Measurements from ENCODE around the gene MINPP1. TPM values are rescaled to one million over a fixed set of nuclear protein-coding genes. Genes with fewer than 3 reads are reported as not detected.

MINPP1 gene
- total and polyA plus RNA-seq, 2 of the 13 experiments (the other 11 are each of a cell fraction or from before 2014, with no cell fraction given) = 19.2 to 53.7 TPM

DNA sequence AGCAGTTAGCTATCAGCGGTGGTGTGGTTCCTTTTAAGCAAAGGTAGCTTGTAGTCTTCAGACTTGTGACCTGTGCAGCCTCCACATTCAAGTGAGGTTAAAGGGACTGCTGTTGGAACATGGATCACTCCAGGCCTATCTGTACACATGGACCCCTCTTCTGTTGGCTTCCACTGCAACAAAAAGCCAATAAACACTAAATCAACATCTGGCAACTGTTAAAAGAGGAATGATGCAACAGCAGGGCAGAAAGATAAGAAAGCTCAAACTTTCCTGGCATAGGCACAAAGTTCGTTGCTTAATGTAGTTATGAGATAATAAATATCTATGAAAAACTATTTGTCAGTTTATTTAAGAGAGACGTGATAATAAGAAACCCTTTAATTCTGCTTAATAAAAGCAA is 4.0 kb upstream of the MINPP1 start (continued):
- no peak for TF ChIP-seq SOX6 (IDR thresholded peaks at IDR 0.05)
- peak; percentile 97 for TF ChIP-seq SOX6 (CRISPR knock-in tag; IDR thresholded peaks at IDR 0.05)
- TF ChIP-seq, protein P1, sequence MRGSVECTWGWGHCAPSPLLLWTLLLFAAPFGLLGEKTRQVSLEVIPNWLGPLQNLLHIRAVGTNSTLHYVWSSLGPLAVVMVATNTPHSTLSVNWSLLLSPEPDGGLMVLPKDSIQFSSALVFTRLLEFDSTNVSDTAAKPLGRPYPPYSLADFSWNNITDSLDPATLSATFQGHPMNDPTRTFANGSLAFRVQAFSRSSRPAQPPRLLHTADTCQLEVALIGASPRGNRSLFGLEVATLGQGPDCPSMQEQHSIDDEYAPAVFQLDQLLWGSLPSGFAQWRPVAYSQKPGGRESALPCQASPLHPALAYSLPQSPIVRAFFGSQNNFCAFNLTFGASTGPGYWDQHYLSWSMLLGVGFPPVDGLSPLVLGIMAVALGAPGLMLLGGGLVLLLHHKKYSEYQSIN (CRISPR knock-in tag; IDR thresholded peaks at IDR 0.05; ENCODE audit: borderline replicate concordance) = no peak
- no peak for TF ChIP-seq THYN1 (CRISPR knock-in tag; IDR thresholded peaks at IDR 0.05; ENCODE audit: borderline replicate concordance, low read depth)
- peak; percentile 88 for TF ChIP-seq ARID3A (IDR thresholded peaks at IDR 0.05; ENCODE audit: low read depth, low read length)
- TF ChIP-seq ERF (CRISPR knock-in tag; IDR thresholded peaks at IDR 0.05) = peak; percentile 80; the same call in 1 of the 2 replicates
- TF ChIP-seq BRD4 (CRISPR knock-in tag; IDR thresholded peaks at IDR 0.05) = peak; percentile 62; the same call in 1 of the 2 replicates
- peak; percentile 82; the same call in 1 of the 2 replicates for TF ChIP-seq DNMT3B (CRISPR knock-in tag; conservative IDR thresholded peaks at IDR 0.05)
- TF ChIP-seq NCOA2 (CRISPR knock-in tag; IDR thresholded peaks at IDR 0.05) = peak; percentile 98
- TF ChIP-seq TFDP2 (CRISPR knock-in tag; IDR thresholded peaks at IDR 0.05) = peak; percentile 40; the same call in 1 of the 2 replicates
- TF ChIP-seq ZNF264 (CRISPR knock-in tag; IDR thresholded peaks at IDR 0.05) = peak; percentile 90
- TF ChIP-seq, protein P2, sequence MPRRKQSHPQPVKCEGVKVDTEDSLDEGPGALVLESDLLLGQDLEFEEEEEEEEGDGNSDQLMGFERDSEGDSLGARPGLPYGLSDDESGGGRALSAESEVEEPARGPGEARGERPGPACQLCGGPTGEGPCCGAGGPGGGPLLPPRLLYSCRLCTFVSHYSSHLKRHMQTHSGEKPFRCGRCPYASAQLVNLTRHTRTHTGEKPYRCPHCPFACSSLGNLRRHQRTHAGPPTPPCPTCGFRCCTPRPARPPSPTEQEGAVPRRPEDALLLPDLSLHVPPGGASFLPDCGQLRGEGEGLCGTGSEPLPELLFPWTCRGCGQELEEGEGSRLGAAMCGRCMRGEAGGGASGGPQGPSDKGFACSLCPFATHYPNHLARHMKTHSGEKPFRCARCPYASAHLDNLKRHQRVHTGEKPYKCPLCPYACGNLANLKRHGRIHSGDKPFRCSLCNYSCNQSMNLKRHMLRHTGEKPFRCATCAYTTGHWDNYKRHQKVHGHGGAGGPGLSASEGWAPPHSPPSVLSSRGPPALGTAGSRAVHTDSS (CRISPR knock-in tag; conservative IDR thresholded peaks at IDR 0.05) = no peak
- TF ChIP-seq, protein P3, sequence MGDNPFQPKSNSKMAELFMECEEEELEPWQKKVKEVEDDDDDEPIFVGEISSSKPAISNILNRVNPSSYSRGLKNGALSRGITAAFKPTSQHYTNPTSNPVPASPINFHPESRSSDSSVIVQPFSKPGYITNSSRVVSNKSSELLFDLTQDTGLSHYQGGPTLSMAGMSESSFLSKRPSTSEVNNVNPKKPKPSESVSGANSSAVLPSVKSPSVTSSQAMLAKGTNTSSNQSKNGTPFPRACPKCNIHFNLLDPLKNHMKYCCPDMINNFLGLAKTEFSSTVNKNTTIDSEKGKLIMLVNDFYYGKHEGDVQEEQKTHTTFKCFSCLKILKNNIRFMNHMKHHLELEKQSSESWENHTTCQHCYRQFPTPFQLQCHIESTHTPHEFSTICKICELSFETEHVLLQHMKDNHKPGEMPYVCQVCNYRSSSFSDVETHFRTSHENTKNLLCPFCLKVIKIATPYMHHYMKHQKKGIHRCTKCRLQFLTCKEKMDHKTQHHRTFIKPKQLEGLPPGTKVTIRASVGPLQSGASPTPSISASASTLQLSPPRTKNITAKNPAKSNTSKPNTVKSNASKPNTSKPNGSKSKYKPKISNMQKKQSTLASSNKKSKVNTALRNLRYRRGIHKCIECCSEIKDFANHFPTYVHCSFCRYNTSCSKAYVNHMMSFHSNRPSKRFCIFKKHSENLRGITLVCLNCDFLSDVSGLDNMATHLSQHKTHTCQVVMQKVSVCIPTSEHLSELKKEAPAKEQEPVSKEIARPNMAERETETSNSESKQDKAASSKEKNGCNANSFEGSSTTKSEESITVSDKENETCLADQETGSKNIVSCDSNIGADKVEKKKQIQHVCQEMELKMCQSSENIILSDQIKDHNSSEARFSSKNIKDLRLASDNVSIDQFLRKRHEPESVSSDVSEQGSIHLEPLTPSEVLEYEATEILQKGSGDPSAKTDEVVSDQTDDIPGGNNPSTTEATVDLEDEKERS (CRISPR knock-in tag; IDR thresholded peaks at IDR 0.05) = peak; percentile 84; the same call in 1 of the 2 replicates
- TF ChIP-seq SMAD1 (CRISPR knock-in tag; IDR thresholded peaks at IDR 0.05; ENCODE audit: borderline replicate concordance, low read depth) = no peak
- TF ChIP-seq GATAD2A (CRISPR knock-in tag; IDR thresholded peaks at IDR 0.05) = peak; percentile 99
- TF ChIP-seq ZNF841 (CRISPR knock-in tag; IDR thresholded peaks at IDR 0.05; ENCODE audit: borderline replicate concordance) = peak; percentile 89; the same call in 1 of the 2 replicates
- peak; percentile 86; the same call in 1 of the 2 replicates for TF ChIP-seq THRA (CRISPR knock-in tag; IDR thresholded peaks at IDR 0.05; ENCODE audit: borderline replicate concordance)
- TF ChIP-seq, protein P4, sequence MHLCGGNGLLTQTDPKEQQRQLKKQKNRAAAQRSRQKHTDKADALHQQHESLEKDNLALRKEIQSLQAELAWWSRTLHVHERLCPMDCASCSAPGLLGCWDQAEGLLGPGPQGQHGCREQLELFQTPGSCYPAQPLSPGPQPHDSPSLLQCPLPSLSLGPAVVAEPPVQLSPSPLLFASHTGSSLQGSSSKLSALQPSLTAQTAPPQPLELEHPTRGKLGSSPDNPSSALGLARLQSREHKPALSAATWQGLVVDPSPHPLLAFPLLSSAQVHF (CRISPR knock-in tag; IDR thresholded peaks at IDR 0.05) = no peak
- TF ChIP-seq ZFAT (CRISPR knock-in tag; conservative IDR thresholded peaks at IDR 0.05) = no peak

Measured in HepG2 (cell line).